Endothelial cell of umbilical vein (primary cell): Measurements from ENCODE around the gene SPATA31D4. TPM values are rescaled to one million over a fixed set of nuclear protein-coding genes. Genes with fewer than 3 reads are reported as not detected.

ENCODE experiments used
- BruUV-seq: library from RNA; stranded (reverse); fragments of 400-500 nt; replicated peaks from 2 replicates; lab custom pipeline; 2021; lab: Mats Ljungman, UMichigan
- CTCF ChIA-PET: fragments of 300-600, 350-600 bp; sonication (Branson Sonifier 250); formaldehyde crosslinking; loops from one replicate; lab custom pipeline; 2021; ENCODE audit warnings: antibody characterized with exemption, inconsistent platforms; lab: Charles Lee
- POLR2A ChIA-PET: fragments of 300-600, 350-600 bp; sonication (Branson Sonifier 250); formaldehyde crosslinking; loops from one replicate; lab custom pipeline; 2021; ENCODE audit warnings: antibody characterized with exemption, inconsistent platforms; lab: Charles Lee
- DNase-seq: peaks from one replicate; pipeline ENCODE4 v3.0.0-alpha.2; 2011; ENCODE audit warnings: low read depth, low spot score
- FAIRE-seq: peaks from 2 replicates; lab custom pipeline; 2011; peaks lifted over from hg19 to GRCh38; lab: Jason Lieb, UNC
- H2AFZ ChIP-seq: 2 replicates; pipeline ENCODE4 v1.6.0; 2012; ENCODE audit warnings: low read depth, low read length, control low read depth, inconsistent platforms
- H3K27ac ChIP-seq: 2 replicates; pipeline ENCODE4 v1.5.1; 2011; ENCODE audit warnings: low read depth, mild to moderate bottlenecking, control low read depth, low read length, moderate library complexity; ENCODE audit not compliant: insufficient read depth
- H3K27me3 ChIP-seq, 2 experiments: 2 replicates each; pipeline versions ENCODE4 v1.6.0 to v1.6.1; 2011; ENCODE audit warnings: low read length in 2 of 2, mixed read lengths in 1 of 2; ENCODE audit not compliant: control insufficient read depth in 2 of 2, insufficient read depth in 2 of 2
- H3K36me3 ChIP-seq, 2 experiments: 2 replicates in 1 of 2; 3 replicates in 1 of 2; pipeline ENCODE4 v1.5.1; 2011; ENCODE audit warnings: low read length in 2 of 2, mild to moderate bottlenecking in 1 of 2, moderate library complexity in 1 of 2; ENCODE audit not compliant: control insufficient read depth in 2 of 2, insufficient read depth in 2 of 2; ENCODE audit errors: extremely low read depth in 1 of 2
- H3K4me1 ChIP-seq: 3 replicates; pipeline ENCODE4 v1.5.1; 2011; ENCODE audit warnings: mild to moderate bottlenecking, low read length; ENCODE audit not compliant: control insufficient read depth, insufficient read depth; ENCODE audit errors: extremely low read depth
- H3K4me2 ChIP-seq: 2 replicates; pipeline ENCODE4 v1.6.1; 2011; ENCODE audit warnings: low read length, control low read depth, mixed read lengths; ENCODE audit not compliant: insufficient read depth
- H3K4me3 ChIP-seq, 3 experiments: fragments of 200-600 bp in 1 of 3; sonication (generic), shearing (Covaris generic) in 1 of 3; replicated peaks in 1 of 3; 2 replicates each; pipeline ENCODE4 v1.5.1; 2011 to 2016; ENCODE audit warnings: control low read depth in 3 of 3, low read length in 3 of 3, mild to moderate bottlenecking in 2 of 3, inconsistent platforms in 1 of 3, low read depth in 1 of 3, moderate library complexity in 1 of 3; ENCODE audit not compliant: insufficient read depth in 1 of 3
- H3K79me2 ChIP-seq: 2 replicates; pipeline ENCODE4 v1.6.0; 2012; ENCODE audit warnings: low read length, inconsistent platforms; ENCODE audit not compliant: control insufficient read depth, insufficient read depth
- H3K9ac ChIP-seq: replicated peaks from 2 replicates; pipeline ENCODE3; 2011; ENCODE audit warnings: low read length, control low read depth; ENCODE audit not compliant: insufficient read depth; ENCODE audit errors: extremely low read depth
- H3K9me1 ChIP-seq: replicated peaks from 3 replicates; pipeline ENCODE4 v1.6.0; 2011; ENCODE audit warnings: mild to moderate bottlenecking, low read length; ENCODE audit not compliant: control insufficient read depth, insufficient read depth; ENCODE audit errors: extremely low read depth
- H3K9me3 ChIP-seq: replicated peaks from 2 replicates; pipeline ENCODE4 v1.5.1; 2012; ENCODE audit warnings: low read length, inconsistent platforms; ENCODE audit not compliant: control insufficient read depth, insufficient read depth
- H4K20me1 ChIP-seq: replicated peaks from 2 replicates; pipeline ENCODE3; 2011; ENCODE audit warnings: mild to moderate bottlenecking, low read length; ENCODE audit not compliant: control insufficient read depth, insufficient read depth; ENCODE audit errors: extremely low read depth
- EZH2 ChIP-seq: IDR thresholded peaks from 2 replicates; pipeline ENCODE4 v1.6.1; 2012; ENCODE audit warnings: borderline replicate concordance, low read depth, mild to moderate bottlenecking, moderate library complexity, low read length, inconsistent platforms; ENCODE audit not compliant: severe bottlenecking
- FOS ChIP-seq: IDR thresholded peaks from 2 replicates; pipeline ENCODE4 v1.6.1; 2011; ENCODE audit warnings: mild to moderate bottlenecking, low read length, moderate library complexity, borderline replicate concordance; ENCODE audit not compliant: insufficient read depth
- GATA2 ChIP-seq: IDR thresholded peaks from 2 replicates; pipeline ENCODE4 v1.7.0; 2011; ENCODE audit warnings: low read depth, mild to moderate bottlenecking, moderate library complexity, mixed read lengths, low read length; ENCODE audit not compliant: insufficient read length, insufficient read depth
- JUN ChIP-seq: IDR thresholded peaks from 2 replicates; pipeline ENCODE4 v1.6.1; 2011; ENCODE audit warnings: borderline replicate concordance, low read depth; ENCODE audit not compliant: insufficient read length, insufficient read depth
- MYC ChIP-seq: IDR thresholded peaks from one replicate; pipeline ENCODE4 v1.6.1; 2011; ENCODE audit warnings: mild to moderate bottlenecking, low read depth, low read length
- POLR2A ChIP-seq: IDR thresholded peaks from 2 replicates; pipeline ENCODE4 v1.6.1; 2012; ENCODE audit warnings: low read depth, mild to moderate bottlenecking, control low read depth, low read length
- POLR2AphosphoS5 ChIP-seq: IDR thresholded peaks from 2 replicates; pipeline ENCODE4 v1.6.1; 2012; ENCODE audit warnings: low read depth, mild to moderate bottlenecking, control low read depth, low read length, moderate library complexity; ENCODE audit not compliant: insufficient read depth
- dilution Hi-C: fragments of 300-500 bp; cut with MboI; formaldehyde crosslinking; loops from one replicate; pipeline ENCODE4 v1.15.0; 2019; ENCODE audit warnings: low sequenced_read_pairs; ENCODE audit not compliant: extremely low pct_ligation_motif_present
- intact Hi-C: fragments of 100-400 bp; cut with micrococcal nuclease; formaldehyde crosslinking; loops from one replicate; pipeline ENCODE4 v1.10.0; 2022
- polyA plus RNA-seq, 4 experiments: library from polyadenylated mRNA; depleted of rRNA in 3 of 4; stranded (reverse) in 3 of 4; unstranded in 1 of 4; fragments of >200 nt; gene quantifications; 2 replicates each; pipeline versions ENCODE4 v1.2.1 to v1.2.3, GENCODE V29; 2011 to 2012; ENCODE audit warnings: missing spikeins in 1 of 4
- total RNA-seq: library from RNA; stranded (reverse); gene quantifications from 2 replicates; pipeline ENCODE4 v1.2.3, GENCODE V29; 2021
- TF ChIP-seq, protein P1 (sequence below), 2 donors: IDR thresholded peaks; 1 replicate in 1 of 2; 2 replicates in 1 of 2; pipeline ENCODE4 v1.5.1; 2011; ENCODE audit warnings: low read length in 2 of 2, mild to moderate bottlenecking in 2 of 2, moderate library complexity in 2 of 2, control low read depth in 1 of 2, inconsistent platforms in 1 of 2, low read depth in 1 of 2; ENCODE audit not compliant: insufficient read depth in 1 of 2; ENCODE audit errors: extremely low read depth in 1 of 2
- TF ChIP-seq, protein P2 (sequence below): IDR thresholded peaks from 2 replicates; pipeline ENCODE4 v1.6.1; 2011; ENCODE audit not compliant: insufficient read depth, insufficient read length

The SPATA31D4 gene
- total and polyA plus RNA-seq, 2 donors (not counting 3 experiments of a cell fraction or from before 2014, with no cell fraction given) = not detected

DNA sequence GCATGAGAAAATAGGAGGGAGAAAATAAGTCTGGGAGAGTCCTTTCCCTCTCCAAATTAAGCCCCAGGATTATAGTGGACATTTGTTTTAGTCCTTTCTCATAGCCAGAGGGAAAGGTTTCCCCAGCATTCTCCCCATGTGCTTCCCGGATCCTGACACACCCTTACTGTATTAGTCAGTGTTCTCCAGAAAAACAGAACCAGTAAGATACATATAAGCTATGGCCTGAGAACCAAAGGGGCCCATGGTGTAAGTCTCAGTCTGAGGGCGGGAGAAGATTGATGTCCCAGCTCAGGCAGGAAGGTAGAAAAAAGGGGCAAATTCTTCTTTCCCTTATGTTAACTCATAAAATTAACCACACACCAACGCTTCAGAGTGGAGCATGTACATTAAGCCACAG is 25.6 kb upstream of the SPATA31D4 start:
- H3K4me1 ChIP-seq = no peaks in the 10 kb centered on the region
- intact Hi-C loops (no loop called here), dilution Hi-C loops (no loop called here)
- H3K27me3 ChIP-seq = peaks cover 0 to 2% of the 10 kb centered on the region in 2 experiments
- no peak overlapping the region for H3K4me2 ChIP-seq
- no peaks in the 10 kb centered on the region for H3K9me3 ChIP-seq
- ChIA-PET POLR2A (no interaction called here), CTCF (no interaction called here)
- H3K9ac ChIP-seq = no peak overlapping the region
- FAIRE-seq (no peak), DNase-seq (no peak)
- H4K20me1 ChIP-seq = no peaks in the 10 kb centered on the region
- H3K4me3 ChIP-seq = no peak overlapping the region
- no peaks in the 10 kb centered on the region for H3K9me1 ChIP-seq
- no peak for TF ChIP-seq EZH2
- TF ChIP-seq MYC = no peak
- TF ChIP-seq, protein P1, sequence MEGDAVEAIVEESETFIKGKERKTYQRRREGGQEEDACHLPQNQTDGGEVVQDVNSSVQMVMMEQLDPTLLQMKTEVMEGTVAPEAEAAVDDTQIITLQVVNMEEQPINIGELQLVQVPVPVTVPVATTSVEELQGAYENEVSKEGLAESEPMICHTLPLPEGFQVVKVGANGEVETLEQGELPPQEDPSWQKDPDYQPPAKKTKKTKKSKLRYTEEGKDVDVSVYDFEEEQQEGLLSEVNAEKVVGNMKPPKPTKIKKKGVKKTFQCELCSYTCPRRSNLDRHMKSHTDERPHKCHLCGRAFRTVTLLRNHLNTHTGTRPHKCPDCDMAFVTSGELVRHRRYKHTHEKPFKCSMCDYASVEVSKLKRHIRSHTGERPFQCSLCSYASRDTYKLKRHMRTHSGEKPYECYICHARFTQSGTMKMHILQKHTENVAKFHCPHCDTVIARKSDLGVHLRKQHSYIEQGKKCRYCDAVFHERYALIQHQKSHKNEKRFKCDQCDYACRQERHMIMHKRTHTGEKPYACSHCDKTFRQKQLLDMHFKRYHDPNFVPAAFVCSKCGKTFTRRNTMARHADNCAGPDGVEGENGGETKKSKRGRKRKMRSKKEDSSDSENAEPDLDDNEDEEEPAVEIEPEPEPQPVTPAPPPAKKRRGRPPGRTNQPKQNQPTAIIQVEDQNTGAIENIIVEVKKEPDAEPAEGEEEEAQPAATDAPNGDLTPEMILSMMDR (IDR thresholded peaks at IDR 0.05; ENCODE audit: extremely low read depth in 1 of 2, insufficient read depth in 1 of 2, low read depth in 1 of 2, low read length in 2 of 2) = no peak
- no peak for TF ChIP-seq POLR2AphosphoS5
- TF ChIP-seq, protein P2, sequence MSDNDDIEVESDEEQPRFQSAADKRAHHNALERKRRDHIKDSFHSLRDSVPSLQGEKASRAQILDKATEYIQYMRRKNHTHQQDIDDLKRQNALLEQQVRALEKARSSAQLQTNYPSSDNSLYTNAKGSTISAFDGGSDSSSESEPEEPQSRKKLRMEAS = no peak
- no peak for TF ChIP-seq JUN
- no peak for TF ChIP-seq POLR2A
- TF ChIP-seq GATA2 = no peak
- no peak for TF ChIP-seq FOS
- no peaks in the 10 kb centered on the region for H3K36me3 ChIP-seq
- no peaks in the 10 kb centered on the region for H3K79me2 ChIP-seq
- H3K27ac ChIP-seq = no peak overlapping the region
- BruUV-seq = no TSS peak
- H2AFZ ChIP-seq = no peak overlapping the region
